ENCODE results near the gene PUSL1. TPM values are rescaled to one million over a fixed set of nuclear protein-coding genes. Genes with fewer than 3 reads are reported as not detected.

The PUSL1 gene
- total and polyA plus RNA-seq, 2 of the 13 experiments (the other 11 are each of a cell fraction or from before 2014, with no cell fraction given) = 8.3 to 22.2 TPM

- 0 out of 2 replicates have a peak, but pooled peaks have one; percentile 18 for TF ChIP-seq ZNF513 (CRISPR knock-in tag; conservative IDR thresholded peaks at IDR 0.05)
- TF ChIP-seq SOX6 (IDR thresholded peaks at IDR 0.05) = no peak
- TF ChIP-seq SOX6 (CRISPR knock-in tag; IDR thresholded peaks at IDR 0.05) = peak; percentile 34; the same call in 1 of the 2 replicates
- peak; percentile 37; the same call in 1 of the 2 replicates for TF ChIP-seq NCOR1 (IDR thresholded peaks at IDR 0.05; ENCODE audit: borderline replicate concordance, low read length)
- TF ChIP-seq TP53 (CRISPR knock-in tag; conservative IDR thresholded peaks at IDR 0.05) = no peak
- TF ChIP-seq KLF6 (CRISPR knock-in tag; IDR thresholded peaks at IDR 0.05) = 0 out of 2 replicates have a peak, but pooled peaks have one; percentile 21
- no peak for TF ChIP-seq SUZ12 (IDR thresholded peaks at IDR 0.05; ENCODE audit: low read depth, low read length)
- TF ChIP-seq ZBTB2 (CRISPR knock-in tag; IDR thresholded peaks at IDR 0.05; ENCODE audit: low read depth) = peak; percentile 52; the same call in 1 of the 2 replicates
- TF ChIP-seq ESRRA (CRISPR knock-in tag; IDR thresholded peaks at IDR 0.05; ENCODE audit: low read depth) = peak; percentile 94
- TF ChIP-seq, protein P1, sequence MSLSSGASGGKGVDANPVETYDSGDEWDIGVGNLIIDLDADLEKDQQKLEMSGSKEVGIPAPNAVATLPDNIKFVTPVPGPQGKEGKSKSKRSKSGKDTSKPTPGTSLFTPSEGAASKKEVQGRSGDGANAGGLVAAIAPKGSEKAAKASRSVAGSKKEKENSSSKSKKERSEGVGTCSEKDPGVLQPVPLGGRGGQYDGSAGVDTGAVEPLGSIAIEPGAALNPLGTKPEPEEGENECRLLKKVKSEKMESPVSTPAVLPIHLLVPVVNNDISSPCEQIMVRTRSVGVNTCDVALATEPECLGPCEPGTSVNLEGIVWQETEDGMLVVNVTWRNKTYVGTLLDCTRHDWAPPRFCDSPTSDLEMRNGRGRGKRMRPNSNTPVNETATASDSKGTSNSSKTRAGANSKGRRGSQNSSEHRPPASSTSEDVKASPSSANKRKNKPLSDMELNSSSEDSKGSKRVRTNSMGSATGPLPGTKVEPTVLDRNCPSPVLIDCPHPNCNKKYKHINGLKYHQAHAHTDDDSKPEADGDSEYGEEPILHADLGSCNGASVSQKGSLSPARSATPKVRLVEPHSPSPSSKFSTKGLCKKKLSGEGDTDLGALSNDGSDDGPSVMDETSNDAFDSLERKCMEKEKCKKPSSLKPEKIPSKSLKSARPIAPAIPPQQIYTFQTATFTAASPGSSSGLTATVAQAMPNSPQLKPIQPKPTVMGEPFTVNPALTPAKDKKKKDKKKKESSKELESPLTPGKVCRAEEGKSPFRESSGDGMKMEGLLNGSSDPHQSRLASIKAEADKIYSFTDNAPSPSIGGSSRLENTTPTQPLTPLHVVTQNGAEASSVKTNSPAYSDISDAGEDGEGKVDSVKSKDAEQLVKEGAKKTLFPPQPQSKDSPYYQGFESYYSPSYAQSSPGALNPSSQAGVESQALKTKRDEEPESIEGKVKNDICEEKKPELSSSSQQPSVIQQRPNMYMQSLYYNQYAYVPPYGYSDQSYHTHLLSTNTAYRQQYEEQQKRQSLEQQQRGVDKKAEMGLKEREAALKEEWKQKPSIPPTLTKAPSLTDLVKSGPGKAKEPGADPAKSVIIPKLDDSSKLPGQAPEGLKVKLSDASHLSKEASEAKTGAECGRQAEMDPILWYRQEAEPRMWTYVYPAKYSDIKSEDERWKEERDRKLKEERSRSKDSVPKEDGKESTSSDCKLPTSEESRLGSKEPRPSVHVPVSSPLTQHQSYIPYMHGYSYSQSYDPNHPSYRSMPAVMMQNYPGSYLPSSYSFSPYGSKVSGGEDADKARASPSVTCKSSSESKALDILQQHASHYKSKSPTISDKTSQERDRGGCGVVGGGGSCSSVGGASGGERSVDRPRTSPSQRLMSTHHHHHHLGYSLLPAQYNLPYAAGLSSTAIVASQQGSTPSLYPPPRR (CRISPR knock-in tag; IDR thresholded peaks at IDR 0.05; ENCODE audit: borderline replicate concordance) = peak; percentile 53; the same call in 1 of the 2 replicates
- TF ChIP-seq PCBP1 (IDR thresholded peaks at IDR 0.05; ENCODE audit: borderline replicate concordance, low read depth, low read length) = 0 out of 2 replicates have a peak, but pooled peaks have one; percentile 20
- TF ChIP-seq PTBP1 (IDR thresholded peaks at IDR 0.05; ENCODE audit: low read depth, low read length, poor library complexity, severe bottlenecking) = no peak
- no peak for TF ChIP-seq HNRNPUL1 (IDR thresholded peaks at IDR 0.05; ENCODE audit: low read depth, low read length)
- peak; percentile 91 for TF ChIP-seq GATAD1 (CRISPR knock-in tag; IDR thresholded peaks at IDR 0.05)
- TF ChIP-seq MAF1 (CRISPR knock-in tag; IDR thresholded peaks at IDR 0.05; ENCODE audit: borderline replicate concordance) = peak; percentile 77
- TF ChIP-seq, protein P2, sequence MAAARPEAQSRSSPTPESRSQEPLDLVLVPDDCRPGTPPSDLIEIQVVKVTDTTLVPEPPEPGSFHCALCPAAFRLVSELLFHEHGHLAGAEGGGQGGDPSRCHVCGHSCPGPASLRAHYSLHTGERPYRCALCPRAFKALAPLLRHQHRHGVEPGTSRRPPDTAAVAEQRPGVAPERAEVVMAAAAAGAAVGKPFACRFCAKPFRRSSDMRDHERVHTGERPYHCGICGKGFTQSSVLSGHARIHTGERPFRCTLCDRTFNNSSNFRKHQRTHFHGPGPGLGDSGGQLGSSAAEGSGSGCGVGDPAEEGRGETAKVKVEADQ (CRISPR knock-in tag; IDR thresholded peaks at IDR 0.05; ENCODE audit: borderline replicate concordance) = peak; percentile 70; the same call in 1 of the 2 replicates
- TF ChIP-seq ZNF782 (CRISPR knock-in tag; IDR thresholded peaks at IDR 0.05; ENCODE audit: borderline replicate concordance) = no peak; the same call in 1 of the 2 replicates
- peak; percentile 46 for TF ChIP-seq MED1 (CRISPR knock-in tag; IDR thresholded peaks at IDR 0.05)
- peak; percentile 76; the same call in 1 of the 2 replicates for TF ChIP-seq ZNF558 (CRISPR knock-in tag; IDR thresholded peaks at IDR 0.05; ENCODE audit: borderline replicate concordance)
- no peak for TF ChIP-seq NFKBIZ (CRISPR knock-in tag; IDR thresholded peaks at IDR 0.05)
Measured at GRCh38 chr1:1324524-1325287, 16.3 kb downstream of the PUSL1 start, which contains the start of the genes CPTP and INTS11 (continued).

All from HepG2 (cell line).